ENCODE measurements around the gene TAF11.

DNA sequence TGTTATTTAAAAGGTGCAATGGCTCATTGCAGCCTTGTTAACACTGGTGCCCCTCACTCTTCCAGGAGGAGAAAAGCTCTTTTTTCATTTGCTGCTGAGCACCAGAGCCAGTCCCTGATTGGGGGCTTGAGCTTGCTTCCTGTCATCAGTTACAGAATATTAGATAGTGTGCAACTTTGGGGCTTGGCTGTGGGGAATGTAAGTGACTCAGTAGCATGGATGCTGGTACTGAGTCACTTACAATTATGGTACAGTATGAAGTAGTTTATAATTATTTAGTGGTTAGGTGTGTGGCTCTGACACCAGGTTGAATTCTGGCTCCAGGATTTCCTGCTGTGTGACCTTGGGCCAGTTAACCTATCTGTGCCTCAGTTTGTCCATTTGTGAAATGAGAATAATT, 38.8 kb upstream of the TAF11 start:
- no peak for TF ChIP-seq CTCF (IDR thresholded peaks at IDR 0.05)
- no peak for TF ChIP-seq ZFX (IDR thresholded peaks at IDR 0.05; ENCODE audit: borderline replicate concordance)
